Stimulated activated CD4-positive, alpha-beta T cell treated with anti-CD3 and anti-CD28 coated beads, Interleukin-4, amount 100 ng/mL, for 1 hour (primary cell): ENCODE data around the gene FAM151A.

Experiments used
- DNase-seq: peaks from one replicate; pipeline ENCODE4 v3.0.0-alpha.2; 2020

The FAM151A gene

DNA sequence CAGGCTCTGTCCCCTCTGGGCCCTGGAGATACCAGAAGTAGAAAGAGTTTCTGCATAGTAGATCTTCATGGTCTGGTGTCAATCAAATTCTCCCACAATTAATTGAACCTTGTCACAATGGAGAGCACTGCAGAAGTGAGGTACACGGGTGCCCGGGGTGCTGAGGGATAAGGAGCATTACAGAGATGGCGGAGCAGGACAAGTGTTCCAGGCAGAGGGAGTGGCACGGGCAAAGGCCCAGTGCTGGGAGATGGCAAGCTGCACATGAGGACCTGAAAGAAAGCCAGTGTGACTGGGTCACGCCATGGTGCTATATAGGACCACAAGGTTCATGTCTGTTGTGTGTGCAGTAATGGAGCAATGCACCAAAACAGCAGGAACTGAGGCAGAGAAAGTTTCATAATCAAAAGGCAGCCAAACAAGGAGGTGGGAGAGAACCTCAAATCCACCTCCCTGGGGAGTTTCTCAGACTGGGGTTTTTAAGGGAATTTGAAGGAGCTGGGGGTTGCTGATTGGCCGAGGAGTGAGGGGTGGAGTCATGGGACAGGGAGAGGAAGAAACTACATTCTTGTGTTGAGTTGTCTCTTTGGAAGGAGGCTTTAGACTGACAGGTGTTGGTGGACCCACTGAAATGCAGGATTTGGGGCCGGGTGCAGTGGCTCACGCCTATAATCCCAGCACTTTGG, 47.6 kb downstream of the FAM151A start:
- no peak for DNase-seq

DNA sequence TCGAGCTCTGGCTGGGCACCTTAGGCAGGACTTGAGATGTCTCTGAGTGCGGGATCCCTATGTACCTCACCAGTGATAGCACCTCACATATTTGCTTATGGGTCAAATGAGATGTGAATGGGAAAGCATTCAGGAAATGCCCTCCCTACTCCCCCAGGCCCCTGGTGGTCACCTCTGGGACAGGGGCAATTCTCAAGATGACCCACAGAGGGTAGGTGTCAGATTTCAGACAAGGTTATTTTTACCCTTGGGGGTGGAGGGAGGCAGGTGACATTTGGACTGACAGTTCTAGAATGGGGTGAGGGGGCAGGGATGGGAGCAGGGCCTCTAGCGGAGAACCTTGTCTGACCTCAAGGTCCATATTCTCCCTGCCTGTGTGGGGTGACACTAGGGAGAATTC, 48.2 kb downstream of the FAM151A start:
- DNase-seq: no peak

DNA sequence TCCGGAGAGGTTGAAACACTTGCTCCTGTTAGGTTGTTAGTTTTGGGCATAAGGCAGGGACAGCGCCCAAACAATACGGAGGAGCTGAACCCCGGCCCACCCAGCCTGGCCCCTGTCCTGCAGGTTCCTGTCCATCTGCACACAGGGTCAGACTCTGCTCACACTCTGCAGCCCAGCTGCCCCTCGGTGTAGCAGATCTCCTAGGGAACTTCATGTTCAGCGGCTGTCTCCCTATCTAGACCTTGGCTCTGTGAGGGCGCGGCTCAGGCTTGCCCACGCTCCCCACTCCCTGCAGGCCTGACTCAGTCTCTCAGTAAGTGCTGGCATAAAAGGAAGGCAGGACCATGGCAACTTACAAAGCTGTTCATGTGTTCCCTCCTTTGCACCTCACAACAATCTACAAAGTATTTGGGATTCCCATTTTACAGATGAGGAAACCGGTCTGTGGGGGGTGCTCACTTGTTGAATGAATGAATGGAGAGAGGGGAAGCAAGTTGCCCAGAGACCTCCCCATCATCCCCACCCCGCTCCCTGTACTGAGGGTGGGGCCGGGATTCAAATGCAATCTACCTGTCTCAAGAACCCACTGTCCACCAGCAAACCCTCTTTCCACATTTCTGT, 49.1 kb downstream of the FAM151A start:
- no peak for DNase-seq

DNA sequence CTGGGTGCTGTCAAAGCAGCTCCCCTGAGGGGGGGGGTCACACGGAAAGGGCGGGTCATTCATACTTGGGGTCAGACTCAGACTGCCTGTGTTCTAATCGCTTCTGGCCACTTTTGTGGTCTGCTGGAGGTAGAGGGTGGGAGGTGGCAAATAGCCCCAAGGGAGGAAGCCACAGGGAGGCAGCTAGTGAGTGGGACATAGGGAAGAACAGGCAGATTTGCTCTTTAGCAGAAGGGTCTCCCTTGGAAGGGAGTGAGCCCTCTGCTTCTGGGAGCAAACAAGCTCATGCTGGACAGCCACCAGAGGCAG, 50.8 kb downstream of the FAM151A start:
- no peak for DNase-seq

DNA sequence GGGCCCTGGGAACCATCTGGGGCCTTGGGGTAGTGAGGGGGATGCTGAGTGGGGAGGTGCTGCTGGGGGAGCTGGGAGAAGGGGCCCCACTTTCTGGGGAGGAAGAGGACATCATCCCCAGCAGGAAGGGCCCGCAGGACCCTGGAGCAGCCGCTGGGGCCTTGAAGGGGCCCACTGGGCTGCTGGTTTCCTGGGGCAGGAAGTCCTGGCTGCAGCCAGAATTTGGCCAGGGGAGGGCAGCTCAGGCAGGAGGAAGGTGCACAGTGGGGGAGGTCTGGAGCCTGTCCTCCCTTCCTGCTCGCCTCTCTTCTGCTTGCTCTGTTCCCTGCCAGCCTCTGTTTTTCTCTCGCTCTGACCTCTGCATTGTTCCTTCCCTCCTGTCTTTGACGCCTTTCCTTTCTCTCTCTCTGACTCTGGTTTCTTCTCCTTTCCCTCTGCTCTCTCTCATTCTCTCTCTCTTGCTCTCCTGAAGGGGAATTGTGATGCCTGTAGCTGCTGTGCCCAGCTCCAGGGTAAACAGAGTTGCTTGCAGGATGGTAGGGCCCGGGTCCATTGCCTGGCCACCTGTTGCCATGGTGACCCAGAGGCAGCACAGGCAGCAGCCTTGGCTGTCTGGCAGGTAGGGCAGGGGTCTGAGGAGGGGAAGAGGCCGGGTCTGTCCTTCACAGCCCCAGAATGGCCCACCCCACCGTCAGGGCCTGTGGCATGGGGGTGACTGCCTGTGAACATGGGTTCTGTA, 51.4 kb downstream of the FAM151A start:
- no peak for DNase-seq

DNA sequence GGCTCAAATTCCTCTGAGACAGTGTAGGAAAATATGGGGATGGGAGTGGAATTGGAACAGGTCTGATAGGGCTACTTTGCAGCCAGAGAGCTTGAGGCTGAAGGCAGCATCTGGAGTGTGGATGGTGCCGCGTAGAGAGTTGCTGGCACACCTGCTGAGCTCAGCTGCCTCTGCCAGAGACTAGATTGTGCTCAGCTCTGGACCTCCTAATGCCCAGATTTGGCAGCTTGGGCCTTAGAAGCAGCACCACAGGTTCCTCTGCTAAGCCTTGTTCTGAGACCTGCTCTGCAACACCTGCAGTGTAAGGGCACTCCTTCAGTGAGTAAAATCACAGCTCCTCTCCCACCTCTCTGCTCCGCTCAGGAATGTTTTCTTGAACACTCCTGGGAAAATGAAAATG, 52.0 kb downstream of the FAM151A start:
- DNase-seq: no peak

DNA sequence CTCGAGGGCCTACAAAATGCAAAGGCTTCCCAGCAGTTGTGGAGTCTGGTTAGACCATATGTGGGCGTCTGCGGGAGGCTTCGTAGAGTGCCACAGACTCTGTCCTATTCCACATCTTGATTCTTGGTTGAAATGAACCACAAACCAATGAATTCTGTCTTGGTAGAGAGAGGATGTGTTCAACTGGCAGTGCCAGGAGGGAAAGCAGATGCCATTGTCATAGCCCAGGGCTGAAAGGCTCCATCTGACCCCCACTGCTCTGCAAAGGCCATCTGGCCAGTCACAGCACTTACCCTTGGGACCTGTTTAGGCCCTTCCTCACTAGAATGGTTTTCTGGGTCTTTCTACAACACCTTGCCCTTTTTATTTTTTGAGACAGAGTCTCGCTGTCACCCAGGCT, 53.2 kb downstream of the FAM151A start:
- DNase-seq: no peak

DNA sequence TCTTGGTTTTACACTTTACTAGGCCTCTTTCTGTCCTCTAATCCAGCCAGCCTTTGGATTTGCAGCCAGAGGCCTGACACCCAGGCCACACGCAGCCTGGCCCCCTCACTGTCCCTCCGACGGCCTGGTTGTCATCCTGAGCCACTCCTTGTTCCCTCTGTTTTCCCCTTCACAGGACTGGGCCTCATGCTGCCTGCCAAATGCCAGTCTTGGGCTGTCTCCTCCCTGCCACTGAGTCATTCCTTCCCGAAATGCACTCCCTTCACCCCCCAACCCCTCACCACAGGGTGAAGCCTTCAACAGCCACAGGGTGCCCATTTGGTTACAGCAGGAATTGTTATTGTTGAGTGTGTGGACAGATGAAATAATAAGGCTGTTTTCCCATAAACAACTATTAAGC, 54.0 kb downstream of the FAM151A start:
- DNase-seq: no peak

DNA sequence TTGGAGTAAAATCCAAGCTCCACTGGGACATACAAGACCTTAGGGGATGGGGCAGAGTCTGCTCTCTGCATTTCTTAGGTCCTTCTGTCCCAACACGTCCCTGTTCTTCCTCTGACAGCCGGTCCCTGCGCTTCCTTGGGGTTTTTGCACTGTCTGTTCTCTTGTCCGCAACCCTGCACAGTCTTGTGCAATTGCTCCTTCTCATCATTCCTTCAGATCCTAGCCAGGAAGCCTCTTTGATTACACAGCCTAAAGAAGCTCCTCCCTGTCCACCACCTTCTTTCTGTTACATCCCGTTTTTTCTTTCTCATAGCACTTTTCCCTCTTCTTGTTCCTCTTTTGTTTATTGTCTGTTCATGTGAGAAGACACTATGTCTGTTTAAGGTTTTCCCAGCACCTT, 55.4 kb downstream of the FAM151A start:
- no peak for DNase-seq

DNA sequence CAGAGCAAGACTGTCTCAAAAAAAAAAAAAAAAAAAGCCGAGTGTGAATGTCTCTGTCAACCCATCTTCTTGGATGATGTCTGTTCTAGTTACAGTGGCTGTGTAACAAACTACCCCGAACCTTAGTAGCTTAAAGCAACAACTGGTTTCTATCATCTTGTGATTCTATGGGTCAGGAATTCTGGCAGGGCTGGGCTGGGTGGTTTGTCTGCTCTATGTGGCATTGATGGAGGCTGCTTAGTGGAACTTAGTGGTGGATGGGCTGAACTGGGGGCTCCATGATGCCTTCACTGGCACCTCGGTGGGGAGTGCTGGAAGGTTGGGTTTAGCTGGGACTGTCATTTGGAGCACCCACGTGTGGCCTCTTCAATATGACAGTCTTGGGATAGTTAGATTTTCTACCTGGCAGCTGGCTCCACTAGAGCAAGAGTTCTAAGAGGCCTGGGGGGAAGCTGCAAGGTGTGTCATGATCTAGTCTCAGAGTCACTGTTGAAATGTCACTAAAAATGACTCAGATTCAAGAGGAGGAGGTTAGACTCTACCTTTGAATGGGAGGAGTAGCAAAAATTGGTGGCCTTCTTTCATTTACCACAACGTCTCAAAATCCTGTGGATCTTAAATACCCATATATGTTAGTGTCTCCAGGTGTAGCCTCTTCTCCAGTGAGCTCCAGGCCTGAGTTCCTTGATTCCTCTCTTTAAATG, 56.7 kb downstream of the FAM151A start:
- DNase-seq: no peak

DNA sequence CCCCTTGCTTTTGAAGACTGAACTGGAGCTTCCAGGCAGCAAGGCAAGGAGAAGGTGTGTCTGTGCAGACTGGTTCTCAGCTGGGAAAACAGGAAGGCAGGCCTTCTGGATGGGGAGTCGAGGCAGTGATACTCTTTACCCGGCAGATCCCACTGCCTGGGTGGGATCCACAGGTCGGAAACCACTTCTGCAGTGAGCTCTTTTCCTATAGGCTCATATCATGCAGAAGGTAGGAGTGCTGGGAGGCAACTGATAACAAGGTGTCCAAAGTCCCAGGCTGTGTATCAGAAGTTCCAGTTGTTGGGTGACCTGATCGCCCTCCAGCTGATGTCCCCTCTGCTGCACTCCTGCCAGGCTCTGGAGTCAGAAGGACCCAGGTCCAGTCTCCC, 58.2 kb downstream of the FAM151A start:
- DNase-seq: no peak

DNA sequence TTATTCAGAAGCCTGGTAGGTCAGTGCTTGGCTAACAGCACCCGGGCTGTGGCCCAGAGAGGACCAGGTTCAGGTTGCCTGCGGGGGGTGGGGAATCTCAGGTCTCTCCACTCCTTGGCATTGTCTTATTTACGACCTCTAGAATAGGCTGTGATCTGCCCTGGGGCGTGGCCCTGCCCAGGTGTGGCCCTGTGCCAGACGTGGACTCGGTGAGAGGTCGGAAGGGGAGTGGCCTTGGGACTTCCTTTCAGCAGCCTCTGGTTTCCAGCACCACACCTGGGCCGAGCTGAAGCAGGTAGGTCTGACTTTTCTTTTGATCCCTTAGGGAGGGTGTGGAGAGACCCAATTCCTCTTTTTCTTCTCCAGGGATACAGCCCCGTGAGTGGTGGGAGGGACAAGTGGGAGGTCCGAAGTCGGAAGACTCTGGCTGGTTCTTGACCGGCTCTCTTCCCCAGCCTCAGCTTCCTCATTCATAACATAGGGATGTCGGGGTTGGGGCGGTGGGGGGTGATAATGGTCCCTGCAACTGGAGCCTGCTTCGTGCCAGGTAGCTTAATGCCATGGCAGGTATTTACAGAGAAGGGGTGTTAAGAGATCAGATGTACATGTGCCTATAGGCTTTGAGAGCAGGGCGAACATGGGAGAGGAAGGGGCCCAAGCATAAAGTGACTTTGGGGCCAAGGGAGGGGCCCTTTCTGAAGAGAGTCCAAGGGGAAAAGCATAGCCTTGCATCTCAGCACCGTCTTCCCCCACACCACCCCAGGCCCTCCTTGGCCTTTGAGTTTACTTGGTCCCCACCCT, 58.8 kb downstream of the FAM151A start:
- no peak for DNase-seq

DNA sequence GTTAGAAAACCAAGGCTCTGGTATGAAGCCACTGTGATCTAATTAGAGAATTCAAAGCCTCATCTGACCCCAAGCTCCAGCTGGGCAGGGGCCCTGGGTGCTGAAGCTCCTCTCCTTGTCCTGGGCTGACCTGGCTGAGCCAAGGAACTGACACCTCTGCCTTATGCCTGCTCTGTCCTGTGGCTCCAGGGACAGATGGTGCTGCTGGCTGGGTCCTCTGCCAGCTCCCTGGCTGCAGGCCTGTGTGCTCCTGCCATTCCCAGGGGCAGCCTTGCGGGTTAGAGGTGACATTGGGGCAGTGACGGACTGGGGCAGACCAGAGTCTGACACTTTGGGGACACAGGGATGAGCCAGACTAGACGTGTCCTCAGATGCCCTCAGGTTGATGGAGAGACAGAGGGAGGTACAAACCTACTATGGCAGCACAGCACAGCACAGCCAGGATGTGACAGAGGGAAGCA, 63.5 kb downstream of the FAM151A start:
- no peak for DNase-seq
